Heart right ventricle (tissue), 16 donors: ENCODE data around the gene SLAIN2. TPM values are rescaled to one million over a fixed set of nuclear protein-coding genes. Genes with fewer than 3 reads are reported as not detected.

Source experiments
- ATAC-seq, 8 donors: fragments of 200-7000 bp; cut with Tn5 transposase; one replicate each; pipeline ENCODE4 v1.9.1; 2020; ENCODE audit warnings: mild to moderate bottlenecking in 8 of 8, moderate library complexity in 8 of 8, moderate number of reproducible peaks in 1 of 8
- DNase-seq, 2 donors: peaks; one replicate each; pipeline ENCODE4 v3.0.0-alpha.2; 2020
- H3K27ac ChIP-seq, 10 donors: fragments of 200-600 bp; sonication (generic) in 2 of 10; one replicate each; pipeline versions ENCODE4 v1.5.0 to v1.8.0; 2020 to 2022; ENCODE audit warnings: mild to moderate bottlenecking in 3 of 10
- H3K27me3 ChIP-seq, 7 donors: fragments of 200-600 bp; one replicate each; pipeline ENCODE4 v1.8.0; 2021 to 2022; ENCODE audit warnings: mild to moderate bottlenecking in 2 of 7
- H3K36me3 ChIP-seq, 9 donors: fragments of 200-600 bp; sonication (generic) in 1 of 9; one replicate each; pipeline versions ENCODE4 v1.5.0 to v1.8.0; 2020 to 2022; ENCODE audit warnings: mild to moderate bottlenecking in 2 of 9
- H3K4me1 ChIP-seq, 9 donors: fragments of 200-600 bp; sonication (generic) in 1 of 9; one replicate each; pipeline versions ENCODE4 v1.5.0 to v1.8.0; 2020 to 2022; ENCODE audit warnings: mild to moderate bottlenecking in 4 of 9
- H3K4me3 ChIP-seq, 10 donors: fragments of 200-600 bp; sonication (generic) in 2 of 10; one replicate each; pipeline versions ENCODE4 v1.5.0 to v1.8.0; 2020 to 2022; ENCODE audit warnings: mild to moderate bottlenecking in 7 of 10, moderate library complexity in 2 of 10
- H3K9me3 ChIP-seq, 11 donors: fragments of 200-600 bp in 10 of 11; sonication (generic) in 2 of 11; one replicate each; pipeline versions ENCODE4 v1.5.0 to v1.8.0; 2013 to 2022; ENCODE audit warnings: mild to moderate bottlenecking in 2 of 11, control low read depth in 1 of 11, moderate library complexity in 1 of 11
- CTCF ChIP-seq, 9 donors: fragments of 200-600 bp; sonication (generic) in 2 of 9; IDR thresholded peaks; one replicate each; pipeline versions ENCODE4 v1.5.0 to v1.8.0; 2021 to 2022; ENCODE audit warnings: antibody characterized with exemption in 9 of 9, mild to moderate bottlenecking in 5 of 9, moderate library complexity in 1 of 9
- WGBS, 2 donors: extraction: QIAGEN DNeasy Blood & Tissue Kit; methylation state at CpG; one replicate each; pipeline ENCODE4 v1.1.7; 2013; ENCODE audit warnings: inconsistent platforms in 1 of 2; 5-methylcytosine and 5-hydroxymethylcytosine counted together
- intact Hi-C, 10 donors: fragments of 100-400 bp; cut with DNase I; formaldehyde crosslinking; loops; one replicate each; pipeline versions ENCODE4 v1.11.1 to v1.14.2; 2022
- polyA plus RNA-seq, 2 donors: library from polyadenylated mRNA; stranded (reverse); fragments of 200-250 nt; gene quantifications; one replicate each; pipeline ENCODE4 v1.2.3, GENCODE V29; 2013
- total RNA-seq, 10 donors: library from RNA; stranded (reverse); fragmentation: NEBNext Ultra II Directional in 3 of 10; extraction: Animal tissue kit (Norgen Biotek cat#: 25700) in 3 of 10; gene quantifications; one replicate each; pipeline versions ENCODE4 v1.2.1 to v1.2.4, GENCODE V29; 2021 to 2023
- donor health status: Arrhythmogenic right ventricular cardiomyopathy.
- donor health status: ischemic (EF 13 %, LVEDD 7.1; RV severe dilation, severe dysfunction).
- donor health status: healthy with polysubstance abuse.
- donor health status: DM: no; HTN: yes; CAD: no.
- donor health status: DM: no; HTN: no; CAD: no.
- donor health status: ischemic (EF 25% LVEDD 6.9; RV normal size, moderate dysfunction).
- donor health status: ischemic (EF 25% LVEDD 5.7; RV mildly dilated, moderate dysfunction).
- donor health status: healthy.
- donor health status: DM: yes; HTN: yes; CAD: no.
- donor health status: Ischemic cardiomyopathy.
- donor health status: ischemic (EF 35%, LVEDD 5.7; RV mildly dilated, moderate dysfunction).
- donor health status: nonischemic (EF 11% LVEDD 7.7; RV severe dilation, severe dysfunction).
- donor health status: DM: yes; HTN: yes; CAD: no.
- donor health status: PGD.
- donor health status: ischemic (EF 29% LVEDD 5.4; RV normal size, mild dysfunction).
- donor health status: nonischemic (EF 23%, LVEDD 6.1; RV moderate dilation, normal function).

SLAIN2 gene
- total and polyA plus RNA-seq, 12 donors, result 16.4 to 185 (median 131) TPM

GRCh38 chr4:48297256-48297846 is 44.0 kb upstream of the SLAIN2 start:
- TF ChIP-seq CTCF (IDR thresholded peaks at IDR 0.05), result no peak
- Histone ChIP-seq H3K27ac (no peak overlapping the region), H3K9me3 (no peaks in the 10 kb centered on the region), H3K4me1 (no peaks in the 10 kb centered on the region), H3K4me3 (no peak overlapping the region), H3K27me3 (no peaks in the 10 kb centered on the region), H3K36me3 (no peaks in the 10 kb centered on the region)
- intact Hi-C loops, result no loop called here
- DNase-seq, result no peak
- WGBS, 2 donors, result 90% methylated on average over 2 of the region's 2 CpGs
- no peak for ATAC-seq

- 91 to 95% methylated on average over 4 of the region's 4 CpGs for WGBS, 2 donors
- TF ChIP-seq CTCF (IDR thresholded peaks at IDR 0.05), result no peak
- Histone ChIP-seq H3K9me3 (no peaks in the 10 kb centered on the region), H3K4me3 (no peak overlapping the region), H3K36me3 (no peaks in the 10 kb centered on the region), H3K27ac (no peak overlapping the region), H3K4me1 (no peaks in the 10 kb centered on the region), H3K27me3 (no peaks in the 10 kb centered on the region)
- ATAC-seq (no peak), DNase-seq (no peak)
- intact Hi-C loops, result no loop called here
Observed at GRCh38 chr4:48299560-48299959, 41.8 kb upstream of the SLAIN2 start.

GRCh38 chr4:48300004-48300403 is 41.3 kb upstream of the SLAIN2 start:
- intact Hi-C loops, result no loop called here
- H3K36me3 ChIP-seq, result no peaks in the 10 kb centered on the region
- H3K27ac ChIP-seq, result no peak overlapping the region
- H3K27me3 ChIP-seq, result no peaks in the 10 kb centered on the region
- ATAC-seq, result no peak
- H3K4me3 ChIP-seq, result no peak overlapping the region
- no peak for TF ChIP-seq CTCF (IDR thresholded peaks at IDR 0.05)
- WGBS, 2 donors, result 81 to 88% methylated on average over 2 of the region's 2 CpGs
- no peak for DNase-seq
- H3K4me1 ChIP-seq, result no peaks in the 10 kb centered on the region
- no peaks in the 10 kb centered on the region for H3K9me3 ChIP-seq

DNA sequence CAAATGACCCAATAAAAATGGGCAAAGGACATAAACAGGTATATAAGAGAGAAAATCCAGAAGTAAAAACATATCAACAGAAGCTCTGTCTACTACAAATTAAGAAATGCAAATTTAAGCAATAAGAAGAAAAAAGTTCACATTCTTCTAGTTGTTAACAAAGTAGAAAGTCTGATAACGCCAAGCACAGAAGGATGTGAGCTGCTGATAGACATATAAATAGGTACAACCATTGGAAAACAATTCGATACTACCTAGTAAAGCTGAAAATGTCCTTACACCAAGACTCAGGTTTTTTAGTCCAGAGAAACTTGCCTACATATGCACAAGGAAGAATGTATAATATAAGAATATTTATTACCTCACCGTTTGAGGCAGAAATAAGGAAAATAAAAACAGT is 35.8 kb upstream of the SLAIN2 start:
- ATAC-seq (no peak), DNase-seq (no peak)
- H3K4me1 ChIP-seq, result no peaks in the 10 kb centered on the region
- no peaks in the 10 kb centered on the region for H3K27me3 ChIP-seq
- WGBS, 2 donors, result 77 to 82% methylated on average over 3 of the region's 3 CpGs
- intact Hi-C loops, result no loop called here
- H3K36me3 ChIP-seq, result no peaks in the 10 kb centered on the region
- no peaks in the 10 kb centered on the region for H3K9me3 ChIP-seq
- no peak overlapping the region for H3K27ac ChIP-seq
- TF ChIP-seq CTCF (IDR thresholded peaks at IDR 0.05), result no peak
- H3K4me3 ChIP-seq, result no peak overlapping the region
